ENCODE results near the gene RMI2.
"Not testable (repeated sequence)": the region's sequence is repeated elsewhere in the genome, so short reads cannot be mapped to it uniquely, and the experiment has no call there.

RMI2 gene

DNA sequence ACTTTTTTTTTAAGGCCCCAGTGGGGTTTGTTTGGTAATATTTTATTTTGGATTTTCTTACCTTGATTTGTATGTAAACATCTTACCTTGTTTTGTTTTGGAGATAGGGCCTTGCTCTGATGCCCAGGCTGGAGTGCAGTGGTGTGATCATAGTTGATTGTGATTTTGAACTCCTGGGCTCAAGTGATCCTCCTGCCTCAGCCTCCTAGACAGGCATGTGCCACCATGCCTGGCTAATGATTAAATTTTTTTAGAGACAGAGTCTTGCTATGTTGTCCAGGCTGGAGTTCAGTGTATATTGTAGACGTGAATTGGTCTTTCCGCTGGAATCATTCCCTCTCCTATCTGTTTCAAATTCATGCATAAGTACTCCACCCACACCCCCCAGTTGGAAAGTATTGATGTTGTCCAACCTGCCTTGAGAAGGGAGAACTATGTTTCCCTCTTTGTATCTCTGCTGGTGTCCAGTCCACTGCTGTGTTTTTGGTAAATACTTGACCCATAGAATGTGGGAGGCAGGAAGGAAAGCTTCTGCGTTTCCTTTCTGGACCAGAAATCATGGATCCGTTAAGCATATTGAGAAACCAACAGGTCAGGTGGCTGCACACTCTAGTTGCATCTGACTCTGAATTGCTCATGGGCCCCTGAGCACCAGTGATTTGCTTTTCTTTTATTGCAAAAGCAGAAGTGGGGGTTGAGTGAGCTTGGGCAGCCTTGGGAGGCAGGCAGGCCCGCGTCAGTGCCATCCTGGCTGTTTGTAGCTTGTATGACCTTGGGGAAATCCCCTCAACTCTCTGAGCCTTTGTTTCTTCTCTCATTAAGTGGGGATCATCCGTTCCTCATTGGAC is 25.0 kb downstream of the RMI2 start:
- Histone ChIP-seq H3K27ac (ENCODE audit: low read depth in 2 of 2, low read length in 2 of 2) (no peak overlapping the region), H3K4me3 (ENCODE audit: low read length in 2 of 2) (no peak overlapping the region)

GRCh38 chr16:11370932-11371279 is 25.6 kb downstream of the RMI2 start:
- H3K4me1 ChIP-seq (ENCODE audit: control insufficient read depth in 2 of 2, insufficient read depth in 2 of 2, low read length in 2 of 2); H3K9ac ChIP-seq (ENCODE audit: low read depth in 1 of 2, low read length in 2 of 2); H3K27ac ChIP-seq (ENCODE audit: low read depth in 2 of 2, low read length in 2 of 2); H3K36me3 ChIP-seq (ENCODE audit: control insufficient read depth in 2 of 2, insufficient read depth in 2 of 2, low read length in 2 of 2); H3K9me3 ChIP-seq (ENCODE audit: control insufficient read depth in 2 of 2, low read length in 2 of 2); H3K4me3 ChIP-seq (ENCODE audit: low read length in 2 of 2); H3K27me3 ChIP-seq (ENCODE audit: control insufficient read depth in 2 of 2, insufficient read depth in 2 of 2, low read length in 2 of 2): not testable (repeated sequence)

More for the DNA sequence above, 25.0 kb downstream of the RMI2 start:
- Histone ChIP-seq H3K27me3 (ENCODE audit: control insufficient read depth in 2 of 2, insufficient read depth in 2 of 2, low read length in 2 of 2) (no peaks in the 10 kb centered on the region), H3K9ac (ENCODE audit: low read depth in 1 of 2, low read length in 2 of 2) (no peak overlapping the region), H3K36me3 (ENCODE audit: control insufficient read depth in 2 of 2, insufficient read depth in 2 of 2, low read length in 2 of 2) (no peaks in the 10 kb centered on the region), H3K4me1 (ENCODE audit: control insufficient read depth in 2 of 2, insufficient read depth in 2 of 2, low read length in 2 of 2) (peaks cover 0 to 2% of the 10 kb centered on the region in 2 donors), H3K9me3 (ENCODE audit: control insufficient read depth in 2 of 2, low read length in 2 of 2) (no peaks in the 10 kb centered on the region)

DNA sequence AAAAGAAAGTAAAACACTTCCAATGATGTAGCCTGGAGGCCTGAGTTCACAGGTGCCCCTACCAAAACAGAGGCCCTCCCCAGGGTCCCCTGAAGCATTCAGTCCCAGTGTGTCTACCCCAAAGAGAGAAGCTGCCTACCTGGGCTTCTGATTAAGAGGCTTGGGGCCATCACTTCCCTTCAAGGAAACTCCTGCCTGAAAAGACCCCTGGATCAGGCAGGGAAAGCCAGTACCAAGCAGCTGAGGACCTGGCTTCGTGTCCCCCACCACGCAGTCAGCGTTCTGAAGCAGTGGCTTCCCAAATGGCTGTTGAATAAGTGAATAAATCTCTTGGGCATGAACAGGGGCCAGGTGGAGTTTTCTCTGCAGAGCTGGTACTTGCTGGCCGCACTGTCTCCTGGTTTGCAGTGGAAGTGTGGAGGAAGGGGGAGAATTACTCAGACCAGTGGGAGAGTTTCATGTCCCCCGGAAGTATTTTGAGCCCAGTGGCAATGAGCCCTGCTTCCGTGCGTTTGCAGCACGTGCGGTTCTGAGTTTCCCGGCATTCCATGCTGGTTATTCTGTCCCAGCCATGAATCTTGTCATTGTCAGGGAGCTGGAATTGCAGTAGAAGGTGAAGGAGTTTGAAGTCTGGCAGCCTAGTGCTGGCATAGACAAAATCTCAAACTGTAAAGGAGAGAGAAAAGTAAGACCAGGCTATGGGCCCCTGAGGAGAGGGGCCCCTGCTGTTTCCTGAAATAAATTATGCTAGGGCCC is 27.0 kb downstream of the RMI2 start:
- Histone ChIP-seq H3K27me3 (ENCODE audit: control insufficient read depth in 2 of 2, insufficient read depth in 2 of 2, low read length in 2 of 2) (no peaks in the 10 kb centered on the region), H3K9me3 (ENCODE audit: control insufficient read depth in 2 of 2, low read length in 2 of 2) (no peaks in the 10 kb centered on the region), H3K9ac (ENCODE audit: low read depth in 1 of 2, low read length in 2 of 2) (no peak overlapping the region), H3K36me3 (ENCODE audit: control insufficient read depth in 2 of 2, insufficient read depth in 2 of 2, low read length in 2 of 2) (no peaks in the 10 kb centered on the region), H3K4me3 (ENCODE audit: low read length in 2 of 2) (no peak overlapping the region), H3K27ac (ENCODE audit: low read depth in 2 of 2, low read length in 2 of 2) (no peak overlapping the region), H3K4me1 (ENCODE audit: control insufficient read depth in 2 of 2, insufficient read depth in 2 of 2, low read length in 2 of 2) (peaks cover 0 to 2% of the 10 kb centered on the region in 2 donors)

DNA sequence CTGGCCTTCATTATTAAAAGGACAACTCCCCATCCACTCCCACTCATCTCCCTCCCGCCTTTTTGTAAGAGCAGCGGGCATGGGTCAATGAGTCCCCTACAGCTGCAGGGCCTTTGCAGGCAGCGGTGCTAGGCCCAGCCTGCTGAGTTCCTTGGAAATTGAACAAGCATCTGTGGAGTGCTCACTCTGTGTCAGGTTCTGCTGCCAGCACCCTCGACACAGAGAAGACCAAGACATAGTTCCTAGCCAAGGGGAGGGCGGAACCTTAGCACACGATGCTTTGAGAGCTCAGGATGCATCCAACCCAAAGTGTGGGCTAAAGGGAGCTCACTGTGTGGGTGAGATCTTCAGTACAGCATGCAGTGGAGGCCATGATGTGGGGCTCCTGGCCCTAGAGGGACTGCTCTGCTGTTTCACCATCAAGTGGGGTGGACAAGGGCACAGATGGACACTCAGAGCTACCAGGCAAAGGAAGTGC is 27.6 kb downstream of the RMI2 start:
- Histone ChIP-seq H3K4me1 (ENCODE audit: control insufficient read depth in 2 of 2, insufficient read depth in 2 of 2, low read length in 2 of 2) (peaks cover 0 to 2% of the 10 kb centered on the region in 2 donors), H3K36me3 (ENCODE audit: control insufficient read depth in 2 of 2, insufficient read depth in 2 of 2, low read length in 2 of 2) (no peaks in the 10 kb centered on the region), H3K9me3 (ENCODE audit: control insufficient read depth in 2 of 2, low read length in 2 of 2) (no peaks in the 10 kb centered on the region), H3K4me3 (ENCODE audit: low read length in 2 of 2) (no peak overlapping the region), H3K9ac (ENCODE audit: low read depth in 1 of 2, low read length in 2 of 2) (no peak overlapping the region), H3K27ac (ENCODE audit: low read depth in 2 of 2, low read length in 2 of 2) (no peak overlapping the region), H3K27me3 (ENCODE audit: control insufficient read depth in 2 of 2, insufficient read depth in 2 of 2, low read length in 2 of 2) (no peaks in the 10 kb centered on the region)

GRCh38 chr16:11374255-11374654 is 29.0 kb downstream of the RMI2 start:
- Histone ChIP-seq H3K27me3 (ENCODE audit: control insufficient read depth in 2 of 2, insufficient read depth in 2 of 2, low read length in 2 of 2) (no peaks in the 10 kb centered on the region), H3K4me1 (ENCODE audit: control insufficient read depth in 2 of 2, insufficient read depth in 2 of 2, low read length in 2 of 2) (peaks cover 0 to 2% of the 10 kb centered on the region in 2 donors), H3K36me3 (ENCODE audit: control insufficient read depth in 2 of 2, insufficient read depth in 2 of 2, low read length in 2 of 2) (no peaks in the 10 kb centered on the region), H3K4me3 (ENCODE audit: low read length in 2 of 2) (no peak overlapping the region), H3K27ac (ENCODE audit: low read depth in 2 of 2, low read length in 2 of 2) (no peak overlapping the region), H3K9ac (ENCODE audit: low read depth in 1 of 2, low read length in 2 of 2) (no peak overlapping the region), H3K9me3 (ENCODE audit: control insufficient read depth in 2 of 2, low read length in 2 of 2) (no peaks in the 10 kb centered on the region)

- H3K27me3 ChIP-seq (ENCODE audit: control insufficient read depth in 2 of 2, insufficient read depth in 2 of 2, low read length in 2 of 2): no peaks in the 10 kb centered on the region
- no peaks in the 10 kb centered on the region for H3K36me3 ChIP-seq (ENCODE audit: control insufficient read depth in 2 of 2, insufficient read depth in 2 of 2, low read length in 2 of 2)
- no peak overlapping the region for H3K9ac ChIP-seq (ENCODE audit: low read depth in 1 of 2, low read length in 2 of 2)
- H3K9me3 ChIP-seq (ENCODE audit: control insufficient read depth in 2 of 2, low read length in 2 of 2): no peaks in the 10 kb centered on the region
- no peak overlapping the region for H3K27ac ChIP-seq (ENCODE audit: low read depth in 2 of 2, low read length in 2 of 2)
- no peaks in the 10 kb centered on the region for H3K4me1 ChIP-seq (ENCODE audit: control insufficient read depth in 2 of 2, insufficient read depth in 2 of 2, low read length in 2 of 2)
- no peak overlapping the region for H3K4me3 ChIP-seq (ENCODE audit: low read length in 2 of 2)
These were observed 31.9 kb downstream of the RMI2 start for GRCh38 chr16:11377154-11377553.

DNA sequence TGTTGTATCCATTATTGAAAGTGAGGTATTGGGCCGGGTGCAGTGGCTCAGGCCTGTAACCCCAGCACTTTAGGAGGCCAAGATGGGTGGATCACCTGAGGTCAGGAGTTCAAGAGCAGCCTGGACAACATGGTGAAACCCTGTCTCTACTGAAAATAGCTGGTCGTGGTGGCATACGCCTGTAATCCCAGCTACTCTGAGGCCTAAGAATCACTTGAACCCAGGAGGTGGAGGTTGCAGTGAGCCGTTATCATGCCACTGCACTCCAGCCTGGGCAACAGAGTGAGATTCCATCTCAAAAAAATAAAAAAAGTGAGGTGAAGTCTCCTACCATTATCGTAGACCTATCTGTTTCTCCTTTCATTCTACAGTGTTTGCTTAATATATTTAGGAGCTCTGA is 33.7 kb downstream of the RMI2 start:
- not testable (repeated sequence) for H3K4me3 ChIP-seq (ENCODE audit: low read length in 2 of 2); H3K27ac ChIP-seq (ENCODE audit: low read depth in 2 of 2, low read length in 2 of 2); H3K9ac ChIP-seq (ENCODE audit: low read depth in 1 of 2, low read length in 2 of 2)

DNA sequence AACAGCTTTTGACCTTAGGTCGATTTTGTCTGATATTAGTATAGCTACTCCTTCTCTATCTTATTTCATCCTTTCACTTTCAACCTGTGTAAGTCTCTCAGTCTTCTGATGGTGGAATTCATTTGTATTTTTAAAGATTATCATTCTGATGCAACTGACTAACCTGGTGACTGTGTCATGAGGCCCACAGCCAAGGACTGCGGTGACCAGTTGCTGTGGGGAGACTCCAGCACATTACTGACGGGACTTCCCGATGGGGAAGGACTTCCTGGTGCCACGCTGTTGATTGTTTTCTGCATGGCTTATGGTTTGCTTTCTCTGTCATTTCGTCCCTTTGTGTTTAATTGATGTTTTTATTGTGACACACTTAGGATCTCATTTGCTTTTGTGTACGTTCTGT is 34.2 kb downstream of the RMI2 start:
- H3K9ac ChIP-seq (ENCODE audit: low read depth in 1 of 2, low read length in 2 of 2): no peak overlapping the region
- H3K9me3 ChIP-seq (ENCODE audit: control insufficient read depth in 2 of 2, low read length in 2 of 2): no peaks in the 10 kb centered on the region
- no peak overlapping the region for H3K4me3 ChIP-seq (ENCODE audit: low read length in 2 of 2)
- H3K27ac ChIP-seq (ENCODE audit: low read depth in 2 of 2, low read length in 2 of 2): no peak overlapping the region
- no peaks in the 10 kb centered on the region for H3K4me1 ChIP-seq (ENCODE audit: control insufficient read depth in 2 of 2, insufficient read depth in 2 of 2, low read length in 2 of 2)
- H3K27me3 ChIP-seq (ENCODE audit: control insufficient read depth in 2 of 2, insufficient read depth in 2 of 2, low read length in 2 of 2): no peaks in the 10 kb centered on the region
- no peaks in the 10 kb centered on the region for H3K36me3 ChIP-seq (ENCODE audit: control insufficient read depth in 2 of 2, insufficient read depth in 2 of 2, low read length in 2 of 2)

More for the DNA sequence above, 33.7 kb downstream of the RMI2 start:
- H3K36me3 ChIP-seq (ENCODE audit: control insufficient read depth in 2 of 2, insufficient read depth in 2 of 2, low read length in 2 of 2); H3K27me3 ChIP-seq (ENCODE audit: control insufficient read depth in 2 of 2, insufficient read depth in 2 of 2, low read length in 2 of 2); H3K9me3 ChIP-seq (ENCODE audit: control insufficient read depth in 2 of 2, low read length in 2 of 2); H3K4me1 ChIP-seq (ENCODE audit: control insufficient read depth in 2 of 2, insufficient read depth in 2 of 2, low read length in 2 of 2): not testable (repeated sequence)

GRCh38 chr16:11380836-11381235 is 35.6 kb downstream of the RMI2 start:
- Histone ChIP-seq H3K4me1 (ENCODE audit: control insufficient read depth in 2 of 2, insufficient read depth in 2 of 2, low read length in 2 of 2) (no peaks in the 10 kb centered on the region), H3K36me3 (ENCODE audit: control insufficient read depth in 2 of 2, insufficient read depth in 2 of 2, low read length in 2 of 2) (no peaks in the 10 kb centered on the region), H3K9me3 (ENCODE audit: control insufficient read depth in 2 of 2, low read length in 2 of 2) (no peaks in the 10 kb centered on the region), H3K27me3 (ENCODE audit: control insufficient read depth in 2 of 2, insufficient read depth in 2 of 2, low read length in 2 of 2) (no peaks in the 10 kb centered on the region), H3K4me3 (ENCODE audit: low read length in 2 of 2) (no peak overlapping the region), H3K9ac (ENCODE audit: low read depth in 1 of 2, low read length in 2 of 2) (no peak overlapping the region), H3K27ac (ENCODE audit: low read depth in 2 of 2, low read length in 2 of 2) (no peak overlapping the region)

GRCh38 chr16:11383481-11384183 is 38.4 kb downstream of the RMI2 start:
- no peaks in the 10 kb centered on the region for H3K27me3 ChIP-seq (ENCODE audit: control insufficient read depth in 2 of 2, insufficient read depth in 2 of 2, low read length in 2 of 2)
- H3K36me3 ChIP-seq (ENCODE audit: control insufficient read depth in 2 of 2, insufficient read depth in 2 of 2, low read length in 2 of 2): no peaks in the 10 kb centered on the region
- no peak overlapping the region for H3K4me3 ChIP-seq (ENCODE audit: low read length in 2 of 2)
- no peak overlapping the region for H3K27ac ChIP-seq (ENCODE audit: low read depth in 2 of 2, low read length in 2 of 2)
- no peaks in the 10 kb centered on the region for H3K4me1 ChIP-seq (ENCODE audit: control insufficient read depth in 2 of 2, insufficient read depth in 2 of 2, low read length in 2 of 2)
- no peak overlapping the region for H3K9ac ChIP-seq (ENCODE audit: low read depth in 1 of 2, low read length in 2 of 2)
- no peaks in the 10 kb centered on the region for H3K9me3 ChIP-seq (ENCODE audit: control insufficient read depth in 2 of 2, low read length in 2 of 2)

Measured in mucosa of rectum (tissue), 2 donors.